Measurements from ENCODE around the gene KLF7.

DNA sequence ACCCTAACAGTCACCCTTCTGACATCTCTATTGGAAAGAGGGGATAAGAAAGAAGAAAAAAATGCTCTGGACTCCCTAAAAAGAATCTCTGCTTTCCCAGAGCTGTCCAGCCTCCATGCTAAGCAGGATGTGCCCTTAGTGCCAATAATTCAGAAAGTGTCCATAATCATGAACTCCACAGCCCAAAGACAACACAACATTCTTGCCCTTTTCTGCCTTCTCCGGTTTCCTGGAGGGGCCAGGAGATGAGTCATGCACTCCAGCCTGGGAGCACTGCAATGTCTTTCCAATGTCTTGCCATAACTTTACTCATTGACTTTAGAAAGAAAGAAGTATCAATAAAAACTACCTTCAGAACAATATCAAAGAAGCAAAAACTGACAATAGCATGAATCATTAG lies 44.0 kb downstream of the KLF7 start:
- TF ChIP-seq, protein P1, sequence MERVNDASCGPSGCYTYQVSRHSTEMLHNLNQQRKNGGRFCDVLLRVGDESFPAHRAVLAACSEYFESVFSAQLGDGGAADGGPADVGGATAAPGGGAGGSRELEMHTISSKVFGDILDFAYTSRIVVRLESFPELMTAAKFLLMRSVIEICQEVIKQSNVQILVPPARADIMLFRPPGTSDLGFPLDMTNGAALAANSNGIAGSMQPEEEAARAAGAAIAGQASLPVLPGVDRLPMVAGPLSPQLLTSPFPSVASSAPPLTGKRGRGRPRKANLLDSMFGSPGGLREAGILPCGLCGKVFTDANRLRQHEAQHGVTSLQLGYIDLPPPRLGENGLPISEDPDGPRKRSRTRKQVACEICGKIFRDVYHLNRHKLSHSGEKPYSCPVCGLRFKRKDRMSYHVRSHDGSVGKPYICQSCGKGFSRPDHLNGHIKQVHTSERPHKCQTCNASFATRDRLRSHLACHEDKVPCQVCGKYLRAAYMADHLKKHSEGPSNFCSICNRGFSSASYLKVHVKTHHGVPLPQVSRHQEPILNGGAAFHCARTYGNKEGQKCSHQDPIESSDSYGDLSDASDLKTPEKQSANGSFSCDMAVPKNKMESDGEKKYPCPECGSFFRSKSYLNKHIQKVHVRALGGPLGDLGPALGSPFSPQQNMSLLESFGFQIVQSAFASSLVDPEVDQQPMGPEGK (CRISPR knock-in tag; IDR thresholded peaks at IDR 0.05; ENCODE audit: borderline replicate concordance), result no peak
- TF ChIP-seq ZNF70 (CRISPR knock-in tag; IDR thresholded peaks at IDR 0.05) (no peak), GLIS3 (CRISPR knock-in tag; IDR thresholded peaks at IDR 0.05) (no peak), ZC3H10 (CRISPR knock-in tag; IDR thresholded peaks at IDR 0.05) (no peak), RARB (CRISPR knock-in tag; IDR thresholded peaks at IDR 0.05) (no peak), ZFP30 (CRISPR knock-in tag; IDR thresholded peaks at IDR 0.05) (no peak), ZFP3 (CRISPR knock-in tag; IDR thresholded peaks at IDR 0.05) (no peak), PPARA (CRISPR knock-in tag; IDR thresholded peaks at IDR 0.05; ENCODE audit: borderline replicate concordance) (no peak)
- TF ChIP-seq, protein P2, sequence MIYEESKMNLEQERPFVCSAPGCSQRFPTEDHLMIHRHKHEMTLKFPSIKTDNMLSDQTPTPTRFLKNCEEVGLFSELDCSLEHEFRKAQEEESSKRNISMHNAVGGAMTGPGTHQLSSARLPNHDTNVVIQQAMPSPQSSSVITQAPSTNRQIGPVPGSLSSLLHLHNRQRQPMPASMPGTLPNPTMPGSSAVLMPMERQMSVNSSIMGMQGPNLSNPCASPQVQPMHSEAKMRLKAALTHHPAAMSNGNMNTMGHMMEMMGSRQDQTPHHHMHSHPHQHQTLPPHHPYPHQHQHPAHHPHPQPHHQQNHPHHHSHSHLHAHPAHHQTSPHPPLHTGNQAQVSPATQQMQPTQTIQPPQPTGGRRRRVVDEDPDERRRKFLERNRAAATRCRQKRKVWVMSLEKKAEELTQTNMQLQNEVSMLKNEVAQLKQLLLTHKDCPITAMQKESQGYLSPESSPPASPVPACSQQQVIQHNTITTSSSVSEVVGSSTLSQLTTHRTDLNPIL (CRISPR knock-in tag; IDR thresholded peaks at IDR 0.05; ENCODE audit: low read depth), result no peak
